Adrenal gland (tissue), 5 donors: ENCODE results near the gene BSN.

Experiments
- POLR2A ChIP-seq, 2 donors: fragments of 450-650 bp; IDR thresholded peaks; one replicate each; pipeline ENCODE4 v1.6.1; 2017; ENCODE audit warnings: antibody characterized with exemption in 2 of 2, mild to moderate bottlenecking in 2 of 2, moderate library complexity in 1 of 2
- TF ChIP-seq, protein P1 (sequence below), 6 experiments: fragments of 450-650 bp in 4 of 6; fragments of 200-600 bp in 2 of 6; sonication (generic) in 1 of 6; IDR thresholded peaks; 1 replicate in 5 of 6; 2 replicates in 1 of 6; pipeline versions ENCODE4 v1.5.1 to v1.8.0; 2016 to 2021; ENCODE audit warnings: antibody characterized with exemption in 6 of 6, mild to moderate bottlenecking in 2 of 6, moderate library complexity in 1 of 6
- donor health status: DM: no; HTN: no; CAD: no.

DNA sequence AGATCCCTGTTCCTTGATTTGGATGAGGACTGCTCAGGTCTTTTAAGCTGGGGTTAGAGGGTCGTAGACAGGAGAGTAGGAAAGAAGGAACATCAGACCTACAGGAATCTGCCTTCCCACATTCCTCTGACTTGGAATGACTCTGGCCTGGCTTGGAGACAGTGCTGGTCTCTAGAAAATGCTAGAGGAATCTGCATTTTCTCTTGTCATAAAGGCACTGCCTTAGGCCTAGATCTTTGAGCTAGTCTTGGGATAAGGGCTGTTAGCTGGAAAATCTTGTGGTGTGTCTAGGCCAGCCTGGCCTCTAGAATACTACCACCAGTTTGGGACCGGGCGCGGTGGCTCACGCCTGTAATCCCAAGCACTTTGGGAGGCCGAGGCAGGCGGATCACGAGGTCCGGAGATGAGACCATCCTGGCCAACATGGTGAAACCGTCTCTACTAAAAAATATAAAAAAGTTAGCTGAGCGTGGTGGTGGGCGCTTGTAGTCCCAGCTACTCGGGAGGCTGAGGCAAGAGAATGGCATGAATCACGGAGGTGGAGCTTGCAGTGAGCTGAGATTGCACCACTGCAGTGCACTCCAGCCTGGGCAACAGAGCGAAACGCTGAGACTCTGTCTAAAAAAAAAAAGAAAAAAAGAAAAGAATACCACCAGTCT is 17.3 kb upstream of the BSN start:
- no peak for TF ChIP-seq POLR2A (IDR thresholded peaks at IDR 0.05)
- TF ChIP-seq, protein P1, sequence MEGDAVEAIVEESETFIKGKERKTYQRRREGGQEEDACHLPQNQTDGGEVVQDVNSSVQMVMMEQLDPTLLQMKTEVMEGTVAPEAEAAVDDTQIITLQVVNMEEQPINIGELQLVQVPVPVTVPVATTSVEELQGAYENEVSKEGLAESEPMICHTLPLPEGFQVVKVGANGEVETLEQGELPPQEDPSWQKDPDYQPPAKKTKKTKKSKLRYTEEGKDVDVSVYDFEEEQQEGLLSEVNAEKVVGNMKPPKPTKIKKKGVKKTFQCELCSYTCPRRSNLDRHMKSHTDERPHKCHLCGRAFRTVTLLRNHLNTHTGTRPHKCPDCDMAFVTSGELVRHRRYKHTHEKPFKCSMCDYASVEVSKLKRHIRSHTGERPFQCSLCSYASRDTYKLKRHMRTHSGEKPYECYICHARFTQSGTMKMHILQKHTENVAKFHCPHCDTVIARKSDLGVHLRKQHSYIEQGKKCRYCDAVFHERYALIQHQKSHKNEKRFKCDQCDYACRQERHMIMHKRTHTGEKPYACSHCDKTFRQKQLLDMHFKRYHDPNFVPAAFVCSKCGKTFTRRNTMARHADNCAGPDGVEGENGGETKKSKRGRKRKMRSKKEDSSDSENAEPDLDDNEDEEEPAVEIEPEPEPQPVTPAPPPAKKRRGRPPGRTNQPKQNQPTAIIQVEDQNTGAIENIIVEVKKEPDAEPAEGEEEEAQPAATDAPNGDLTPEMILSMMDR (IDR thresholded peaks at IDR 0.05) = no peak
